Measurements from ENCODE around the gene ENAM.

ENAM gene, protein sequence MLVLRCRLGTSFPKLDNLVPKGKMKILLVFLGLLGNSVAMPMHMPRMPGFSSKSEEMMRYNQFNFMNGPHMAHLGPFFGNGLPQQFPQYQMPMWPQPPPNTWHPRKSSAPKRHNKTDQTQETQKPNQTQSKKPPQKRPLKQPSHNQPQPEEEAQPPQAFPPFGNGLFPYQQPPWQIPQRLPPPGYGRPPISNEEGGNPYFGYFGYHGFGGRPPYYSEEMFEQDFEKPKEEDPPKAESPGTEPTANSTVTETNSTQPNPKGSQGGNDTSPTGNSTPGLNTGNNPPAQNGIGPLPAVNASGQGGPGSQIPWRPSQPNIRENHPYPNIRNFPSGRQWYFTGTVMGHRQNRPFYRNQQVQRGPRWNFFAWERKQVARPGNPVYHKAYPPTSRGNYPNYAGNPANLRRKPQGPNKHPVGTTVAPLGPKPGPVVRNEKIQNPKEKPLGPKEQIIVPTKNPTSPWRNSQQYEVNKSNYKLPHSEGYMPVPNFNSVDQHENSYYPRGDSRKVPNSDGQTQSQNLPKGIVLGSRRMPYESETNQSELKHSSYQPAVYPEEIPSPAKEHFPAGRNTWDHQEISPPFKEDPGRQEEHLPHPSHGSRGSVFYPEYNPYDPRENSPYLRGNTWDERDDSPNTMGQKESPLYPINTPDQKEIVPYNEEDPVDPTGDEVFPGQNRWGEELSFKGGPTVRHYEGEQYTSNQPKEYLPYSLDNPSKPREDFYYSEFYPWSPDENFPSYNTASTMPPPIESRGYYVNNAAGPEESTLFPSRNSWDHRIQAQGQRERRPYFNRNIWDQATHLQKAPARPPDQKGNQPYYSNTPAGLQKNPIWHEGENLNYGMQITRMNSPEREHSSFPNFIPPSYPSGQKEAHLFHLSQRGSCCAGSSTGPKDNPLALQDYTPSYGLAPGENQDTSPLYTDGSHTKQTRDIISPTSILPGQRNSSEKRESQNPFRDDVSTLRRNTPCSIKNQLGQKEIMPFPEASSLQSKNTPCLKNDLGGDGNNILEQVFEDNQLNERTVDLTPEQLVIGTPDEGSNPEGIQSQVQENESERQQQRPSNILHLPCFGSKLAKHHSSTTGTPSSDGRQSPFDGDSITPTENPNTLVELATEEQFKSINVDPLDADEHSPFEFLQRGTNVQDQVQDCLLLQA

DNA sequence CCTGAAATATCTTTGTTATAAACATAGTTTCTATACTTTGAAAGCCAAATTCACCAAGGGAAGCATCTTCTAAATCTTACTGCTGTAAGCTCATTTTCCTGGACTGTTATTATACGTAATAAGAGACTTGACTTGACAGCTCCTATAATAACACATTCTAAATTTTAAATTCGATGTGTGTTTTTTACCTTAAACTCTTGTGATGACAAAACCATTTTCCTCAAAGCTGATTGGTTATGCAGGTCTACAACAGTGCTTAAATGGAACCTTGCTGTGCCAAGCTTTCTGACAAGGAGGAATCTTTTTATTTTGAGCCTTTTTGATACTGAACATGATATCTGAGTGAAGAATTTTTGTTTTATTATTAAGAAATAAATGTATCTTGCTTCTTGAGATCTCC lies at the start of gene ENAM:
Gene ENAM (plus strand): TSS at position 301 of the 400 bp plus-strand sequence. CDS start 757 bp downstream, outside the sequence.
- Histone ChIP-seq H3K27ac (ENCODE audit: low read depth in 2 of 2, low read length in 2 of 2) (no peak within 1 kb of the TSS), H3K27me3 (ENCODE audit: control insufficient read depth in 2 of 2, insufficient read depth in 2 of 2, low read length in 2 of 2) (no peaks in the 10 kb centered on the region), H3K4me1 (ENCODE audit: control insufficient read depth in 2 of 2, insufficient read depth in 2 of 2, low read length in 2 of 2) (no peaks in the 10 kb centered on the region), H3K9me3 (ENCODE audit: control insufficient read depth in 2 of 2, low read length in 2 of 2) (no peaks in the 10 kb centered on the region), H3K36me3 (ENCODE audit: control insufficient read depth in 2 of 2, insufficient read depth in 2 of 2, low read length in 2 of 2) (no peaks in the 10 kb centered on the region), H3K9ac (ENCODE audit: low read depth in 1 of 2, low read length in 2 of 2) (no peak within 1 kb of the TSS), H3K4me3 (ENCODE audit: low read length in 2 of 2) (no peak within 1 kb of the TSS)

DNA sequence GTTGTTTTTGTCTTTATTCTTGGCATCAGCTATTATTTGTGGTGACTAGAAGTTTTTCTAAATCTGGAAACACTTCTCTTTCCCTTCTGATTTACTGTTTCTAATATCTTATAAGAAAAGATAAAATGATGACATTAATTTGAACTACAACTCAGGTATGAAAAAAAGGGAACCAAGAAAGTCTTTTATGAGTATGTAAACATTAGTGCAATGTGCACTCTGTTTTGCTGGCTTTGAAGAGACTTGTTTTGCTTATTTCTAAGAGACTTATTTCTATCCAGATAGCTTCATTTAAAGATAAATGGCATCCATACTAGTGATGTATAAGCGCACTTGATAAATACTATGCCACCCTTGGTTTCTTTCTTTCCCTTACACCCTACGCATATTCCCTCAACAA lies 46.6 kb upstream of the ENAM start:
- no peaks in the 10 kb centered on the region for H3K36me3 ChIP-seq (ENCODE audit: control insufficient read depth in 2 of 2, insufficient read depth in 2 of 2, low read length in 2 of 2)
- peaks cover 0 to 3% of the 10 kb centered on the region in 2 donors for H3K4me1 ChIP-seq (ENCODE audit: control insufficient read depth in 2 of 2, insufficient read depth in 2 of 2, low read length in 2 of 2)
- H3K9me3 ChIP-seq (ENCODE audit: control insufficient read depth in 2 of 2, low read length in 2 of 2), result no peaks in the 10 kb centered on the region
- H3K9ac ChIP-seq (ENCODE audit: low read depth in 1 of 2, low read length in 2 of 2), result no peak overlapping the region
- H3K27ac ChIP-seq (ENCODE audit: low read depth in 2 of 2, low read length in 2 of 2), result no peak overlapping the region
- no peak overlapping the region for H3K4me3 ChIP-seq (ENCODE audit: low read length in 2 of 2)
- no peaks in the 10 kb centered on the region for H3K27me3 ChIP-seq (ENCODE audit: control insufficient read depth in 2 of 2, insufficient read depth in 2 of 2, low read length in 2 of 2)

DNA sequence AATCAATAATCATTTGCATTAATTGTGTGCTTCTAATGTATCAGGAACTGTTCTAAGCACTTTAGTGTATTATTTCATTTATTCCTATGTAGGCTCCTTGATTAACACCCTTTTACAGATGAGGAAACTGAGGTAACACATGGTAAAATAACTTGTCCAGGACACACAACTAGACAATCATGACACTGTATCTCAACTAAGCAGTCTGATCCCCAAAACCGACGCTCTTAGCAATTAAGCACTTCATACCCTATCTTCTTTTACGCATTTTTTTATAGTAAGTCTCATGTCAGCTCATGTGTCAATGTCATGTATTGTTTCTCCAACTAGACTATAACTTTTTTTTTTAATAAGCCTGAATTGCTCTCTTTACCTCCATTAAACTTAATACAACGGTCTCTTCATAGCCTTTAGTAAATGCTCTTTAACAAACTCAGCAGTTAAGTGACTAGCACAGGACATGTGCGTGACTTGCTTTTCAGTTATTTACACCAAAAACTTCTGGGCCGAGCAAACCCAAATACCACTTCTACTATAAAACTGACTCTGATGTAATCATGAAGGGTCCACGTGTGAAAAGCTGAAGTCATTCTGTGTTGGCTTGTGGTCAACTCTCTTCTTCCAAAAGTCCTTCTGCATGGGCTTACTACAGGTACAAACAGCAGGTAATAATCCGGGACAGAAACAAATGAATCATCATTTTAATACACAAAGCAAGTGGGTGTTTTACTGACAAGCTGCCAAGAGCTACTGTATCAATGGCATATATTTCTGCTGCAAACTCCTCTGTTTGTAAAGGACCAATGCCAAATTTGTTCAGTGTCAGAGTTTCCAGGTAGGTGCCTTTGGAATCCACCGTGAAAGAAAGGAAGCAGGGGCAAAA lies 44.4 kb upstream of the ENAM start:
- no peak overlapping the region for H3K9ac ChIP-seq (ENCODE audit: low read depth in 1 of 2, low read length in 2 of 2)
- no peaks in the 10 kb centered on the region for H3K27me3 ChIP-seq (ENCODE audit: control insufficient read depth in 2 of 2, insufficient read depth in 2 of 2, low read length in 2 of 2)
- no peak overlapping the region for H3K4me3 ChIP-seq (ENCODE audit: low read length in 2 of 2)
- H3K4me1 ChIP-seq (ENCODE audit: control insufficient read depth in 2 of 2, insufficient read depth in 2 of 2, low read length in 2 of 2), result peaks cover 0 to 3% of the 10 kb centered on the region in 2 donors
- H3K27ac ChIP-seq (ENCODE audit: low read depth in 2 of 2, low read length in 2 of 2), result no peak overlapping the region
- no peaks in the 10 kb centered on the region for H3K9me3 ChIP-seq (ENCODE audit: control insufficient read depth in 2 of 2, low read length in 2 of 2)
- no peaks in the 10 kb centered on the region for H3K36me3 ChIP-seq (ENCODE audit: control insufficient read depth in 2 of 2, insufficient read depth in 2 of 2, low read length in 2 of 2)

DNA sequence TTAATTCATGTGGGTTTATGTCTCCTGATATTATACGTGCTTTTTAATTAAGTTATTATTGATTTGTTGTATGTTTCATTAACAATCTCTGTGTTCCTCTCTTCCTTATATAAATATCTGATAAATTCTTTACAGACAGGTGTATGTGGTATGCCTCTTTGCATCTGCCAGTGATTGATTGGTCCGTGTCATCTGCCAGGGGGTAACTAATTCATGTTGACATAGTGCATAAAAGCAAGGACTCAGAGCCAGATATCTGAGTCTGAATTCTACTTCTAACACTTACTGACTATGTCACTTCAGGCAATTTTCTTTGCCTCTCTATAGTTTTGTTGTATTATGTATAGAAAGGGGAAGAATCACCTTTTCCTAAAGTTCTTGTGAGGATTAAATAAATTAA lies 41.7 kb upstream of the ENAM start:
- H3K4me3 ChIP-seq (ENCODE audit: low read length in 2 of 2), result no peak overlapping the region
- no peaks in the 10 kb centered on the region for H3K9me3 ChIP-seq (ENCODE audit: control insufficient read depth in 2 of 2, low read length in 2 of 2)
- no peaks in the 10 kb centered on the region for H3K36me3 ChIP-seq (ENCODE audit: control insufficient read depth in 2 of 2, insufficient read depth in 2 of 2, low read length in 2 of 2)
- peaks cover 0 to 3% of the 10 kb centered on the region in 2 donors for H3K4me1 ChIP-seq (ENCODE audit: control insufficient read depth in 2 of 2, insufficient read depth in 2 of 2, low read length in 2 of 2)
- no peak overlapping the region for H3K9ac ChIP-seq (ENCODE audit: low read depth in 1 of 2, low read length in 2 of 2)
- no peak overlapping the region for H3K27ac ChIP-seq (ENCODE audit: low read depth in 2 of 2, low read length in 2 of 2)
- H3K27me3 ChIP-seq (ENCODE audit: control insufficient read depth in 2 of 2, insufficient read depth in 2 of 2, low read length in 2 of 2), result no peaks in the 10 kb centered on the region

DNA sequence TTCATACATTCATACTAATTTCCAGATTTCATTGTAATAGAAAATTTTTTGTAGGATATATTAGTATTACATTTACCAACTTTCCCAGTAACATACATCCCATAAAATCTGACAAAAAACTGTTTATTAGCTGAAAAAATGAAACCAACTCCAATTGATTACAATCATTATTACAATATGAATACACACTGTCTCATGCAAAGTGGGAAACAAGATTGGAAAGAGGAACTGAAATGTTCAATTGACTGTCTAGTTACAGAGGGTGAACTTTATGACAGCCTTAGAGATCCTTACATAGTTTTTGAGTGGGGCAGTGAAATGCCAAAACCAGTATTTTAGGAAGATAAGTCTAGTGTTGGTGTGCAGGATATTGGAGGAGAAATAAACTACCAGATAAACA lies 38.8 kb upstream of the ENAM start:
- Histone ChIP-seq H3K27ac (ENCODE audit: low read depth in 2 of 2, low read length in 2 of 2) (no peak overlapping the region), H3K36me3 (ENCODE audit: control insufficient read depth in 2 of 2, insufficient read depth in 2 of 2, low read length in 2 of 2) (no peaks in the 10 kb centered on the region), H3K9ac (ENCODE audit: low read depth in 1 of 2, low read length in 2 of 2) (no peak overlapping the region), H3K9me3 (ENCODE audit: control insufficient read depth in 2 of 2, low read length in 2 of 2) (no peaks in the 10 kb centered on the region), H3K4me1 (ENCODE audit: control insufficient read depth in 2 of 2, insufficient read depth in 2 of 2, low read length in 2 of 2) (no peaks in the 10 kb centered on the region), H3K27me3 (ENCODE audit: control insufficient read depth in 2 of 2, insufficient read depth in 2 of 2, low read length in 2 of 2) (no peaks in the 10 kb centered on the region), H3K4me3 (ENCODE audit: low read length in 2 of 2) (no peak overlapping the region)

DNA sequence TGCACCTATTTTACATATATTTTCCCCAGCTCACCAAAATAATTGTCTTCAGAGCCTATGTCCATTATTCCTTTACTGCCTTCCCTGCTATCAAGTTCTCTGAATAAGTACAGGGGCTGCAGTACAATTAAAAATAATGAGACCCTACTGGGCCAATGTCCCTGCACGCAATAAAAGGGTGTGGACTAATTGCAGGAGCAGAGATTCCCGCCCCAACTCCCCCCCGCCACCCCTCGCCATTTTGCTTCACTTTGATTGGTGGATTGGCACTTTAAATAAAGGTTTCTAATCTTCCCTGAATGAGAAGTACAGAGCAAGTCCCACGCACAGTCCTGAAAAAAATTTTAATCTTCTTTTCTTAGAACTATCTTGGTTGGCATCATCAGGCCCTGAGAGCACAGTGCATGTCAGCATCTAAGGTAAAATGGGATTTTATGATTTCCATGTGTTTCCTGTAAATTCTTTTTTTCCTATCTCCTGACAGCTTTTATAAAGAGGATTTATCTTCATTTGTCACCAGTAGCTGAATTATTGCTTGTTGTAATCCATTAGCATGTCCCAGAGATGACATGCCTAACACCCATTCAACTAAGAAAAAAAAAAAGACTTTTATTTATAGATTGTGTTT lies 36.5 kb upstream of the ENAM start, which contains the start of gene AMBN:
Gene AMBN (plus strand): TSS at position 302 of the 628 bp plus-strand sequence. CDS start 103 bp downstream, at position 405.
- Histone ChIP-seq H3K27ac (ENCODE audit: low read depth in 2 of 2, low read length in 2 of 2) (no peak within 1 kb of the TSS), H3K4me3 (ENCODE audit: low read length in 2 of 2) (no peak within 1 kb of the TSS), H3K27me3 (ENCODE audit: control insufficient read depth in 2 of 2, insufficient read depth in 2 of 2, low read length in 2 of 2) (no peaks in the 10 kb centered on the region), H3K9ac (ENCODE audit: low read depth in 1 of 2, low read length in 2 of 2) (no peak within 1 kb of the TSS), H3K9me3 (ENCODE audit: control insufficient read depth in 2 of 2, low read length in 2 of 2) (no peaks in the 10 kb centered on the region), H3K36me3 (ENCODE audit: control insufficient read depth in 2 of 2, insufficient read depth in 2 of 2, low read length in 2 of 2) (no peaks in the 10 kb centered on the region), H3K4me1 (ENCODE audit: control insufficient read depth in 2 of 2, insufficient read depth in 2 of 2, low read length in 2 of 2) (no peaks in the 10 kb centered on the region)

DNA sequence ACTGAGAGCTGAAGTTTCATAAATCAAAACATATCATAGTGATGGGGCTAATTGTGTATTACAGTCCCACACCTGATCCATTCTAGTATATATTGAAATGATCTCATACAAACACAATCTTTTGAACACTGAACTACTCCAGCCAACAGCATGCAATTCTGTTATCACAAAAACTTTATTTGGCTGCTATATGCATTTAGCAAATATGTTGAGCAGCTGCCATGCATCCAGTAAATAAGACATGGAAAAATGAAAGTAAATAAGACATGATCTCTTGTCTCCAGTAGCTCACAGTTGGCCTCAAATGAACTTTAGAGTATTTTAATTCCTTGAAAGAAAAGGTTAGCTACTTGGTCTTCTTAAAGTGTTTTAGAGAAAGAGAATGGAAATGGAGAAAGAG lies 34.3 kb upstream of the ENAM start:
- Histone ChIP-seq H3K9ac (ENCODE audit: low read depth in 1 of 2, low read length in 2 of 2) (no peak overlapping the region), H3K4me1 (ENCODE audit: control insufficient read depth in 2 of 2, insufficient read depth in 2 of 2, low read length in 2 of 2) (no peaks in the 10 kb centered on the region), H3K36me3 (ENCODE audit: control insufficient read depth in 2 of 2, insufficient read depth in 2 of 2, low read length in 2 of 2) (no peaks in the 10 kb centered on the region), H3K4me3 (ENCODE audit: low read length in 2 of 2) (no peak overlapping the region), H3K27ac (ENCODE audit: low read depth in 2 of 2, low read length in 2 of 2) (no peak overlapping the region), H3K9me3 (ENCODE audit: control insufficient read depth in 2 of 2, low read length in 2 of 2) (no peaks in the 10 kb centered on the region), H3K27me3 (ENCODE audit: control insufficient read depth in 2 of 2, insufficient read depth in 2 of 2, low read length in 2 of 2) (no peaks in the 10 kb centered on the region)

DNA sequence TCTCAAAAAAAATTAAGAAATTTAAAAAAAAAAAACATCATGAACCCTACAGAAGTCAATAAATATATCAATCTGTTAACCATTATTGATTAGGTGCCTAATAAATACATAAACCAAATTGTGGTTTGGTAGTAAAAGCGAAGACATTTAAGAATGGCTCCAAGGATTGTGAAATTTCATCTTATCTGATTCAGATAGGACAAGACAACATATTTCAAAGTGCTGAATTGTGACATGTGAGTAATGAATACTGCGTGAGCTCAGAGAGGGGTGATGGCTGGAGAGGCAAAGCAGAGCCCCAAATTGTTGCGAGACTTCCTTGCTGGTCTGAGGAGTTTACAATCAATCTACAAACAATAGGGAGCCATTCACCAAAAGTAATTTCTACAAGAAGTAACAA lies 28.2 kb upstream of the ENAM start:
- Histone ChIP-seq H3K9me3 (ENCODE audit: control insufficient read depth in 2 of 2, low read length in 2 of 2) (no peaks in the 10 kb centered on the region), H3K36me3 (ENCODE audit: control insufficient read depth in 2 of 2, insufficient read depth in 2 of 2, low read length in 2 of 2) (no peaks in the 10 kb centered on the region), H3K27me3 (ENCODE audit: control insufficient read depth in 2 of 2, insufficient read depth in 2 of 2, low read length in 2 of 2) (no peaks in the 10 kb centered on the region), H3K9ac (ENCODE audit: low read depth in 1 of 2, low read length in 2 of 2) (no peak overlapping the region), H3K27ac (ENCODE audit: low read depth in 2 of 2, low read length in 2 of 2) (no peak overlapping the region), H3K4me1 (ENCODE audit: control insufficient read depth in 2 of 2, insufficient read depth in 2 of 2, low read length in 2 of 2) (no peaks in the 10 kb centered on the region), H3K4me3 (ENCODE audit: low read length in 2 of 2) (no peak overlapping the region)

DNA sequence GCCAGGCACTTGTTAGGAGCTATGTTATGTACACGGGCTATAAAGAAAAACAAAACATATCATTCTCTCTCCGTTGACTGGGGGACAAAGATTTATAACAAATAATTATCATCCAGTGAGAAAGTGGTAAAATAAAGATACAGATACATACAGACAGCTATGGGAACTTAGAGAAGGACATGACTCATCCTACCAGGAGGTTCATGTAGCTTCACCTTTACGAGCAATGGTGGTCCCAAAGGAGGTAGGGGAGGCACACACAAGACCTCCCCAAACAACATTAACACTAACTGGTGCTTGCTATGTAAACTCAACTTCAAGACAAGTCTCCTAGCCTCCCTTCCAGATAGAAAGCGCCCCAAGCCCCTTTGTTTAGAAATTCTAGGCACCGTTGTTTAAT lies 27.6 kb upstream of the ENAM start:
- Histone ChIP-seq H3K27me3 (ENCODE audit: control insufficient read depth in 2 of 2, insufficient read depth in 2 of 2, low read length in 2 of 2) (no peaks in the 10 kb centered on the region), H3K27ac (ENCODE audit: low read depth in 2 of 2, low read length in 2 of 2) (no peak overlapping the region), H3K9me3 (ENCODE audit: control insufficient read depth in 2 of 2, low read length in 2 of 2) (no peaks in the 10 kb centered on the region), H3K36me3 (ENCODE audit: control insufficient read depth in 2 of 2, insufficient read depth in 2 of 2, low read length in 2 of 2) (no peaks in the 10 kb centered on the region), H3K4me3 (ENCODE audit: low read length in 2 of 2) (no peak overlapping the region), H3K4me1 (ENCODE audit: control insufficient read depth in 2 of 2, insufficient read depth in 2 of 2, low read length in 2 of 2) (no peaks in the 10 kb centered on the region), H3K9ac (ENCODE audit: low read depth in 1 of 2, low read length in 2 of 2) (no peak overlapping the region)

Measured in mucosa of rectum (tissue), 2 donors.